ENCODE data around the gene HMGCS1. TPM values are rescaled to one million over a fixed set of nuclear protein-coding genes. Genes with fewer than 3 reads are reported as not detected.

The HMGCS1 gene
- total RNA-seq (2012; rRNA removed), result 30.6 and 32.8 TPM in 2 replicates
- polyA plus RNA-seq (2012; rRNA removed), result 19.2 and 27.5 TPM in 2 replicates
- polyA plus RNA-seq (2012; cell fraction: cytosol; rRNA removed), result 4.4 and 5.1 TPM in 2 replicates
- 8.8 and 41.8 TPM in 2 replicates for polyA plus RNA-seq (2012; cell fraction: nucleus; rRNA removed; ENCODE audit: low replicate concordance)
- percentile 77 among the genes with signal in this experiment for Bru-seq, nascent RNA
- percentile 60 among the genes with signal in this experiment for BruChase-seq, experiment 1, labeled RNA remaining after a 6-hour chase
- BruChase-seq, experiment 2, labeled RNA remaining after a 2-hour chase, result percentile 83 among the genes with signal in this experiment
- long read RNA-seq, partial matches to known transcripts, result 1 of 4 reads
- long read RNA-seq, other reads (novel, unspliced or antisense), result 3 of 4 reads

DNA sequence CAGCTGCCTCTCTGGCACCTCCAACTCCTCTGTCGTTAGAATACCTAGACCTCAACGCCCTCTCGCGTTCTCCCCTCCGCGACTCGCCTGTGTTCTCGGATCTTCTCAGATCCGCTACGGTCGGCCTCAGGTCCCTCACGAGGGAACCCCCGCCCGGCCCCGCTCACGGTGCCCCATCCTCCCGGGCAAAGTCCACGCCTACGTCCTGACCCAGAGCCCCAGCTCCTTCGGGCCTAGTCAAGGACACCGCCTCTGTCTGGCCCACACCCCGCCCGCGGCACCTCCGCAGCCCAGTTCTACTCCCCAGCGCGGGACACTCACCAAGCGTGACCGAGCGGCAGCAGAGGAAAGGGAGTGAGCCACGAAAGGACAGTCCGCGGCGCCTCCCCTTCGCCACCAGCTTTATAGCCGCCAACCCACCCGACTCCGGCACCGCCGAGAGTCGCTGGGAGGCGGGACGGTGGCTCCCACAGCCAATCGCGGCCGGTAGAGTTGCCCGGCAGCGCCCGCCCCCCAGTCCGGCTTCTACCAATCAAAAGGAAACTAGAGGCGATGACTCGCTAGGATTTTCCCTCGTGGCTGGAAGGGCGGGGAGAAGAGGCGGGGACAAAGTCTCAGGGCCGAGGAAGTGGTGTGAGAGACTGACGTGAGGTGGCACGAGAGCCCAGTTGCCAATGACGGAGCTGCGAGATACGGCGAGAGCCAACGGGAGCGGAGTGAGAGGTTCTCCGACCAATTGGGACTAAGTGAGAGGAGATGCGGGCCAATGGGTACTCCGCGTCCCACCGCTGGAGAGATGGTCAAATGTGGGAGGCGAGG lies at the start of gene HMGCS1:
Gene HMGCS1 (minus strand): TSS at position 378 of the 819 bp plus-strand sequence. CDS start 14,447 bp downstream, outside the sequence.
- DNase-seq, result peak; percentile 100
- 0% methylated on average over 27 of the region's 70 CpGs; no CpG with 5 or more reads in 1 of the 2 experiments for WGBS, 2 experiments (ENCODE audit: extremely low coverage in 2 of 2, insufficient read length in 1 of 2)
- Histone ChIP-seq H3K23ac (ENCODE audit: low read depth, low read length) (peak within 1 kb of the TSS; percentile 70), H3K4me2 (ENCODE audit: low read depth, low read length) (peak within 1 kb of the TSS; percentile 89), H2AK5ac (ENCODE audit: low read depth, low read length) (peak within 1 kb of the TSS; percentile 45; the same call in 1 of the 2 replicates), H3K27ac (ENCODE audit: insufficient read depth, low read length) (peak within 1 kb of the TSS; percentile 72), H3K56ac (ENCODE audit: extremely low read depth, insufficient read depth, low read length) (no peak within 1 kb of the TSS), H3K14ac (replicated peaks; ENCODE audit: low read depth, low read length) (peak within 1 kb of the TSS; percentile 63; the same call in 1 of the 2 replicates), H3K27me3 (ENCODE audit: control insufficient read depth, insufficient read depth, low read length) (no peaks in the 10 kb centered on the region), H2BK20ac (ENCODE audit: low read depth, low read length) (peak within 1 kb of the TSS; percentile 6; the same call in 1 of the 2 replicates), H3K18ac (ENCODE audit: low read depth, low read length) (no peak within 1 kb of the TSS), H2AFZ (replicated peaks; ENCODE audit: low read length, poor library complexity) (peak within 1 kb of the TSS; percentile 97), H4K91ac (ENCODE audit: insufficient read depth, low read depth, low read length) (no peak within 1 kb of the TSS; the same call in 1 of the 2 replicates), H3K79me1 (ENCODE audit: low read depth in 1 of 2, low read length in 2 of 2) (peaks cover 9 to 25% of the 10 kb centered on the region in 2 experiments), H3K9ac (ENCODE audit: low read depth, low read length) (peak within 1 kb of the TSS; percentile 63), H3K4me3 (ENCODE audit: insufficient read depth, low read depth, low read length) (peak within 1 kb of the TSS; percentile 69), H4K20me1 (ENCODE audit: insufficient read depth, low read length) (no peaks in the 10 kb centered on the region; the same call in 1 of the 2 replicates), H3K4me1 (ENCODE audit: control insufficient read depth, insufficient read depth, low read length) (peaks cover 2% of the 10 kb centered on the region; the same call in 1 of the 2 replicates), H2BK15ac (ENCODE audit: low read depth, low read length) (0 out of 3 replicates have a peak within 1 kb of the TSS, but pooled peaks have one; percentile 9), H3K36me3 (ENCODE audit: control insufficient read depth, insufficient read depth, low read length) (no peaks in the 10 kb centered on the region), H2AK9ac (replicated peaks; ENCODE audit: low read depth, low read length, poor library complexity) (peak within 1 kb of the TSS; percentile 86), H3K9me1 (ENCODE audit: insufficient read depth, low read length) (peaks cover 5% of the 10 kb centered on the region), H2BK120ac (ENCODE audit: low read depth, low read length) (peak within 1 kb of the TSS; percentile 64), H4K5ac (ENCODE audit: low read depth, low read length) (peak within 1 kb of the TSS; percentile 82), H2BK5ac (ENCODE audit: low read depth, low read length, poor library complexity, severe bottlenecking) (peak within 1 kb of the TSS; percentile 63), H4K8ac (ENCODE audit: low read depth in 2 of 2, low read length in 2 of 2) (peak within 1 kb of the TSS; percentile 32 to 55; a peak in 3 of 4 replicates), H3K9me3 (ENCODE audit: control insufficient read depth, insufficient read depth, low read length) (no peaks in the 10 kb centered on the region), H3K4ac (ENCODE audit: low read depth, low read length) (peak within 1 kb of the TSS; percentile 73)
- intact Hi-C loops (cut with micrococcal nuclease) (loop anchor here (2.0 to 5.0 kb wide), 3 partner anchors 169 to 321 kb away; partner anchors contain the start of genes TMEM267 and ZNF131), dilution Hi-C loops (cut with HindIII; ENCODE audit: low sequenced_read_pairs, unreplicated experiment) (no loop called here), in situ Hi-C loops (cut with MboI; ENCODE audit: low sequenced_read_pairs) (loop anchor here (25.0 kb wide), 1 partner anchor 201 kb away; the partner anchor contains the start of gene ZNF131)
- peak; percentile 97 for ATAC-seq (ENCODE audit: low read depth)
- ChIA-PET CTCF (interaction anchor here (1.1 kb wide), 1 partner anchor 74 kb away, joined by 3 read pairs; no protein-coding TSS in a partner anchor), POLR2A (ENCODE audit: unreplicated experiment) (interaction anchor here (0.5 to 0.6 kb wide), 2 partner anchors 11 to 19 kb away, joined by 3 to 4 read pairs; no protein-coding TSS in a partner anchor)
- no TSS peak for BruUV-seq (replicated peaks)
- TF ChIP-seq FOS (IDR thresholded peaks at IDR 0.05; ENCODE audit: low read depth, low read length) (peak; percentile 85), NFE2L2 (IDR thresholded peaks at IDR 0.05; ENCODE audit: low read depth, low read length) (peak; percentile 53; the same call in 1 of the 2 replicates), RFX5 (IDR thresholded peaks at IDR 0.05; ENCODE audit: low read depth, low read length) (no peak), BHLHE40 (IDR thresholded peaks at IDR 0.05; ENCODE audit: low read depth, low read length) (peak; percentile 98), MAZ (IDR thresholded peaks at IDR 0.05; ENCODE audit: borderline replicate concordance, low read depth, low read length) (no peak), POLR2A (IDR thresholded peaks at IDR 0.05; ENCODE audit: low read depth, low read length) (peak; percentile 97), CEBPB (IDR thresholded peaks at IDR 0.05; ENCODE audit: low read depth, low read length) (no peak)
- TF ChIP-seq, protein P1, sequence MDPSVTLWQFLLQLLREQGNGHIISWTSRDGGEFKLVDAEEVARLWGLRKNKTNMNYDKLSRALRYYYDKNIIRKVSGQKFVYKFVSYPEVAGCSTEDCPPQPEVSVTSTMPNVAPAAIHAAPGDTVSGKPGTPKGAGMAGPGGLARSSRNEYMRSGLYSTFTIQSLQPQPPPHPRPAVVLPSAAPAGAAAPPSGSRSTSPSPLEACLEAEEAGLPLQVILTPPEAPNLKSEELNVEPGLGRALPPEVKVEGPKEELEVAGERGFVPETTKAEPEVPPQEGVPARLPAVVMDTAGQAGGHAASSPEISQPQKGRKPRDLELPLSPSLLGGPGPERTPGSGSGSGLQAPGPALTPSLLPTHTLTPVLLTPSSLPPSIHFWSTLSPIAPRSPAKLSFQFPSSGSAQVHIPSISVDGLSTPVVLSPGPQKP (IDR thresholded peaks at IDR 0.05; ENCODE audit: borderline replicate concordance, low read depth, low read length), result no peak
- TF ChIP-seq, protein P2, sequence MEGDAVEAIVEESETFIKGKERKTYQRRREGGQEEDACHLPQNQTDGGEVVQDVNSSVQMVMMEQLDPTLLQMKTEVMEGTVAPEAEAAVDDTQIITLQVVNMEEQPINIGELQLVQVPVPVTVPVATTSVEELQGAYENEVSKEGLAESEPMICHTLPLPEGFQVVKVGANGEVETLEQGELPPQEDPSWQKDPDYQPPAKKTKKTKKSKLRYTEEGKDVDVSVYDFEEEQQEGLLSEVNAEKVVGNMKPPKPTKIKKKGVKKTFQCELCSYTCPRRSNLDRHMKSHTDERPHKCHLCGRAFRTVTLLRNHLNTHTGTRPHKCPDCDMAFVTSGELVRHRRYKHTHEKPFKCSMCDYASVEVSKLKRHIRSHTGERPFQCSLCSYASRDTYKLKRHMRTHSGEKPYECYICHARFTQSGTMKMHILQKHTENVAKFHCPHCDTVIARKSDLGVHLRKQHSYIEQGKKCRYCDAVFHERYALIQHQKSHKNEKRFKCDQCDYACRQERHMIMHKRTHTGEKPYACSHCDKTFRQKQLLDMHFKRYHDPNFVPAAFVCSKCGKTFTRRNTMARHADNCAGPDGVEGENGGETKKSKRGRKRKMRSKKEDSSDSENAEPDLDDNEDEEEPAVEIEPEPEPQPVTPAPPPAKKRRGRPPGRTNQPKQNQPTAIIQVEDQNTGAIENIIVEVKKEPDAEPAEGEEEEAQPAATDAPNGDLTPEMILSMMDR (conservative IDR thresholded peaks at IDR 0.05; ENCODE audit: low read depth, low read length), result 0 out of 2 replicates have a peak, but pooled peaks have one; percentile 2
- TF ChIP-seq, protein P3, sequence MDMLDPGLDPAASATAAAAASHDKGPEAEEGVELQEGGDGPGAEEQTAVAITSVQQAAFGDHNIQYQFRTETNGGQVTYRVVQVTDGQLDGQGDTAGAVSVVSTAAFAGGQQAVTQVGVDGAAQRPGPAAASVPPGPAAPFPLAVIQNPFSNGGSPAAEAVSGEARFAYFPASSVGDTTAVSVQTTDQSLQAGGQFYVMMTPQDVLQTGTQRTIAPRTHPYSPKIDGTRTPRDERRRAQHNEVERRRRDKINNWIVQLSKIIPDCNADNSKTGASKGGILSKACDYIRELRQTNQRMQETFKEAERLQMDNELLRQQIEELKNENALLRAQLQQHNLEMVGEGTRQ (IDR thresholded peaks at IDR 0.05; ENCODE audit: low read depth, low read length), result peak; percentile 79
